Limb (tissue), 2 donors: ENCODE data around the gene COL4A5.
"Not testable (repeated sequence)": the region's sequence is repeated elsewhere in the genome, so short reads cannot be mapped to it uniquely, and the experiment has no call there.

Experiments
- DNase-seq, 2 donors: peaks; one replicate each; pipeline ENCODE4 v3.0.0-alpha.2; 2016; ENCODE audit errors: extremely low spot score in 2 of 2

COL4A5 gene

DNA sequence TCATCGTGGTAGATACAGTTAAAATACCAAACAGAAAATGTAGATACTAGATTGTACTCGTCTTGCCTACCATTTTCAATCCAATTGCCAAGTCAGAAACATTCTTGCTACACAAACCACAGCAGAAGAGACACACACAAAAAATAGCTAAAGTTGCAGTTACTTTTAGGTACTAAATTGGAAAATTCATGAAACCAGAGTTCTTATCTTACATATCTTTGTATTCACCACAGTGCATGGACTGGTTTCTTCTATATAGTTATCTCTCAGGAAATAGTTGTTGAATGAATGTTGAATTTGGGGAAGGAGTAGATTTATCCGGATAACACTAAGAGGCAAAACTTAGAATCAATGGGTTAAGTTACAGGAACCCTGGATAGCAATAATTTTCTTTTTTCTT lies 14.2 kb downstream of the COL4A5 start:
- DNase-seq = no peak

GRCh38 chrX:108456971-108457477 lies 17.4 kb downstream of the COL4A5 start:
- DNase-seq = no peak

DNA sequence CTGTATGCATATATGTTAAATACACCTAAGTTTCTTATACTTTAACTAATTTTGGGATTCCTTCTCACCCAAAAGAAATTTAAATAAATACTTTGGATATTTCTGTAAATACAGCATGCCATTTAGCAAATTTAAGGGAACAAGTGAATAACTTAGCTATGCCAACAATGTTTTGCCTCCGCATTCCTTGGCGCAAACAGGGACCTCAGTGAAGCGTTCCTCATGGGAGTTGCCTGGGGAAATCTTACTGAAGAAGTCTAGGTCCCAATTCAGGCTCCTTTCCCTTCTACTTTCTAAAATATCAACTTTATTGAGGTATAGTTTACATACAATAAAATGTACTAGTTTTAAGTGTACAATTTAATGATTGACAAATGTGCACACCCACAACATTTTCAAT lies 25.0 kb downstream of the COL4A5 start:
- DNase-seq = no peak

DNA sequence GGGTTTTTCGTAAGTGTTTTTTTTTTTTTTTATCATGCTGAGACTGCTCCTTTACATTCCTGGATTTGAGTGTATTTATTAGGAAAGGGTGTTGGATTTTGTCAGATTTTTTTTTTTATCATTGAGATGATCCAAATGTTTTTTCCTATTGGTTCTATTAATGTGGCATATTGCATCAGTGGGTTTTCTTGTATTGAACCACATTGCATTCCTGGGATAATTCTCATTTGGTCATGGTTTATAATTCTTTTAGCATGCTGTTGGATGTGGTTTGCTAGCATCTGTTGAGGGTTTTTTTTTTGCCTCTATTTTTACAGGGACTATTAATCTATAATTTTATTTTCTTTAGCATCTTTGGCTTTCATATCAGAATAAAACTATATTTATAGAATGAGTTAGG lies 28.8 kb downstream of the COL4A5 start:
- DNase-seq = no peak

DNA sequence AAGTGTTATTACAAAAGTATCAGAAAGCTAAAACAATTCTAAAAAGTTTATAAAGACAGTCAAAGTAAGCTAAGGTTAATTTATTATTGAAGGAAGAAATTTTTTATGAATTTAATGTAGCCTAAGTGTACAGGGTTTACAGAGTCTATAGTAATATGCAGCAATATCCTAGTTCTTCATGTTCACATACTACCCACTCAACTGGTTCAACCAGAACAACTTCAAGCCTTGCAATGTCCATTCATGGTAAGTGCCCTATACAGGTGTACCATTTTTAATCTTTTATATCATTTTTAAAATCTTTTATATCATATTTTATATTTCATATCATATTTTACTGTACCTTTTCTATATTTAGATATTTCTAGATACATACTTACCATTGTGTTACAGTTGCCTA lies 34.3 kb downstream of the COL4A5 start:
- DNase-seq = no peak

DNA sequence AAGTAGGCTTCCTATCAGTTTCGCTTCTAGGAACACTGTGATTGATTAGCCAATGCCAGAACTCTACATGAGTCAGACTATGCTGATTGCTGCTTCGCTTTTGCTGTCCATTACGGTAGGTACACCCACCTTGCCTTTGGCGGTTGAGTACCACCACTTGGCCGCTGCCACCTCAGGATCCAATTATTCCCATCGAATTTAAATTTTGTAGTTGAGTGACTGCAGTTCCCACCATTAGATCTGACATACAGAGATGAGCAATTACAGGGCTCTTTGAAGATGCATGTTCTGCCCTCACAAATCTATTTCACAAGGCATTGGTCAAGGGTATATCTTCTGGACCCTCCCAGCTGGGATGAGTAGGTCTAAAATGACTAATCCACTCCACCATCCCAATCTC lies 41.9 kb downstream of the COL4A5 start:
- DNase-seq = not testable (repeated sequence)

GRCh38 chrX:108484251-108484650 lies 44.6 kb downstream of the COL4A5 start:
- no peak for DNase-seq

DNA sequence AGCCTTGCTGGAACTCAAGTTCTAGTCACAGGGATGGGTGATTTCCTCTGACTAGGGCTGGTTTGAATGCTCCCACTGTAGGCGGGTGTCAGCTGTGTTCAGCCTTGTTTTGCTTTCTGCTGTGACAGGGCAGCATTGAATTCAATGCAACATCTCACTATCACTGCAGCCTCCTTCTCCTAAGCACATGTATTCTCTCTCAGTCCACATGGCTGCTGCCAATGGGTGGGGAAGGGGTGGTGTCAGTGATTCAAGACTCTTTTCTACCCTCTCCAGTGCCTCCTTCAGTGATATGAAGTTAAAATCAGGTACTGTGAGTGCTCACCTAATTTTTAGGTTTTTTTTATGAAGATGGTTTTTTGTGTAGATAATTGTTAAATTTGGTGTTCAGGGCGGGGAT lies 46.3 kb downstream of the COL4A5 start:
- no peak for DNase-seq

DNA sequence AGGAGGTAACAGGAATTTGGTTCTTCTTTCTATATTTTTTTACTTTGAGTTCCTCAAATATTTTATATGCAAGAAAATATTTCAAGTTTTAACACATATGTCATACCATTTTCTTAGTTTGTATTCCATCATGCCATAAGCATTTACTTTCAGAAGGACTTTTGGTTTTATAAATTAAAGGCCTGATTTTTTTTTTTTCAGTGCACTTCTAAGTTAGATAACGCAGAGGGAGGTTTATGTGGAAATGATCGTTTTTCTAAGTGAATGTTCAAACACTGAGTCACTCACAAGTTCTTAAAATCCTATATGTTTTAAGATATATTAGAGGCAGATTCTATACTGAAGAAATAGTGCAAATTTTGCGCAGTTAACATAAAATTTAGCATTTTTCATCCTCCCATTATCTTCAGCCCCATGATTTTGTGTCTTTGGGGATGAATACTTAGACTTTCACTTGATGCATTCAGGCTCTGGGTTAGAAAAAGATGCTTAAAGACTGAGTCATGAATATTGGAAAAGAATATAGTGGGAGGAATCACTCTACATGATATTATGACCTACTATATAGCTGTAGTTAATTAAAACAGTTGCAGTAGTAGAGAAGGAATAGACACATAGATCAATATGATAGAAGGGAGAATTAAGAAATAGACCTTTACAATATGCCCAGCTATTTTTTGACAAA lies 54.9 kb downstream of the COL4A5 start:
- DNase-seq = no peak

- no peak for DNase-seq
These were observed 72.1 kb downstream of the COL4A5 start for GRCh38 chrX:108511721-108512120.

- DNase-seq = no peak
These were observed 76.5 kb downstream of the COL4A5 start for GRCh38 chrX:108516184-108516583.

DNA sequence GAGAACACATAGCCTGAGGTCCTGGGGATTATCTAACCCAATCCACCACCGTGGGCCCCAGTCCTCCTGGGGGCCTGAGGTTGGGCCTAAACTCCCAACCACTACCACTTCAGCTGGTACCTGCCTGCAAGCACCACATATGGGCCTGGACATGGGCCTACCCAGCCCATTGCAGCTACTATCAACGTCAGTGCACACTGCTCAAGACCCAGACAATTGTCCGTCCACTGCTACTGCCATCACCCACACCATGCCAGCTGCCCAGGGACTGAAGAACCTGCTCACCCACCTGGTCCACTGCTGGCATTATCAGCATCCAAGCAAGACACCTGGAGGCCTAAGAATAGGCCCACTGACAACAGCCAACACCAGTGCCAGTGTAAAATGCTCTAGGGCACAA lies 88.1 kb downstream of the COL4A5 start:
- DNase-seq = no peak

GRCh38 chrX:108537005-108537404 lies 97.4 kb downstream of the COL4A5 start:
- no peak for DNase-seq

DNA sequence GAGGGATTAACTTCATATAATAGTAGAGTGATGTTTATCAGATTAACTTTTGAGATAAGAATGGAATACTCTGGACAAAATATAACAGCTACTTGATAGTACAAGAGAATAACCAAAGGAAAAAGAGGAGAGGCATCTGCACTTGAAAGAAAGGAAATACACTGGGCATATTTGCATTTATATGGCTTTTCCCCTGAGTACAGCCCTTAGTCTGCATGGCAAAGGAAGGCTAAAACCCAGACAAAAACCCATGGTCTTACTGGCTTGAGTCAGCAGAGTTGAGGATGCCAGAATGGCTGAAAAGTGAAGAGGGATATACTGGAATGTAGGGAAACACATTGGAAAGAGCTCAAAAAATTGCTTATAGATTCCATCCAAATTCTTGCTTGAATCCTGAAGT lies 101.6 kb downstream of the COL4A5 start:
- DNase-seq = no peak

GRCh38 chrX:108557580-108557979 lies 117.9 kb downstream of the COL4A5 start:
- no peak for DNase-seq

- DNase-seq = no peak
These were observed 118.6 kb downstream of the COL4A5 start for GRCh38 chrX:108558217-108558616.

DNA sequence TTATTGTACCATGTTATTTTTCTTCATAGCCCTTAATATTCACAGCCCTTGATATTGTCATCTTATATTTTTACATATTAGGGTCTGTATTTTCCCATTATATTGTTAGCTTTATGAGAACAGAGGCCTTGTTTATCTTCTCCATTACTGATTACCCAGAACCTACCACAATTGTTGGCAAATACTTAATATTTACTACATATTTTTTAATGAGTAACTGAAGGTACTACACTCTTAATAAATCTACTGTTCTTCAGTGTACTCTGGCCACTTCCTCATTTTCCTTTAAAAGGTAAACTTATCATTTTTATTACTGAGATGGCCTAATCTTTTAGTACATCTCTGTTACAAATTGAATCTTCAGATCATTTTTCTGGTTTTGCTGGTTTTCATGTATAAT lies 133.5 kb downstream of the COL4A5 start:
- no peak for DNase-seq

GRCh38 chrX:108582151-108582550 lies 142.5 kb downstream of the COL4A5 start:
- no peak for DNase-seq

GRCh38 chrX:108584617-108585211 lies 145.1 kb downstream of the COL4A5 start:
- DNase-seq = no peak

GRCh38 chrX:108590496-108590895 lies 150.9 kb downstream of the COL4A5 start:
- DNase-seq = no peak

- no peak for DNase-seq
These were observed 161.6 kb downstream of the COL4A5 start for GRCh38 chrX:108601276-108601675.

DNA sequence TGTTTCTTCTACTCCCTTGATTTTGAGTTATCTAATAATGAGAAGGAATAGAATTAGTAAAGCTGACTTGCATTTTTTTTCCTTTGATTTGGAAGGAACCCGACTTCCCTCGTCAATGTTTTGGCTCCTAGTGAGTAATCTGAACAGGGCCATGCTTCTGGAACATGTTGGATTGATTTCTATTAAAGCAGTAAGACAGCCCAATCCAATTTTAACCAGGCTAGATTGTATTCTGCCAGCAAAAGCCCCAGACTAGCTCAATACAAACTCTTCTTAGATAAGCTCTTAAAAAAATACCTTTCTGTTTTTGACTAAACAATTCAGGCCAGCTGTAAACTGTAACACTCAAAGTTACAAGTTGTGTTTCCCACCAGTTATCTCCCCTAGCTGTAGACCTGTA lies 170.5 kb downstream of the COL4A5 start:
- DNase-seq = no peak

DNA sequence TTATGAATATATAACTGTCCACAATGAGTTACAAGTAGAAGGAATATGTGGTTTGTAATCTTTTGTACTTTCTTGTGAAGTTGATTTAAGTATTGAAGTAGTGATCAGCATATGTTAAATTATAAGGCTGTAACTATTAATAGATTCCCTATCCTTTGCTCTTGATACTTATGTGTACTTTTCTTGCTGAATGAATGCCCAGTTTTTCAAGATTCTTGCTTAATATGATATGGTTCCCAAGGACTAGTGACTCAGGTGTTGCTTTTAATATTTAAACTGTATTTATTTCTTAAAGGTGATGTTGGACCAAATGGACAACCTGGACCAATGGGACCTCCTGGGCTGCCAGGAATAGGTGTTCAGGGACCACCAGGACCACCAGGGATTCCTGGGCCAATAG lies 175.0 kb downstream of the COL4A5 start:
- no peak for DNase-seq
